ENCODE measurements around the gene C10orf67. TPM values are rescaled to one million over a fixed set of nuclear protein-coding genes. Genes with fewer than 3 reads are reported as not detected.

The C10orf67 gene
- total RNA-seq, 2 experiments from 2014 or later: 0.07 to 0.31 TPM

DNA sequence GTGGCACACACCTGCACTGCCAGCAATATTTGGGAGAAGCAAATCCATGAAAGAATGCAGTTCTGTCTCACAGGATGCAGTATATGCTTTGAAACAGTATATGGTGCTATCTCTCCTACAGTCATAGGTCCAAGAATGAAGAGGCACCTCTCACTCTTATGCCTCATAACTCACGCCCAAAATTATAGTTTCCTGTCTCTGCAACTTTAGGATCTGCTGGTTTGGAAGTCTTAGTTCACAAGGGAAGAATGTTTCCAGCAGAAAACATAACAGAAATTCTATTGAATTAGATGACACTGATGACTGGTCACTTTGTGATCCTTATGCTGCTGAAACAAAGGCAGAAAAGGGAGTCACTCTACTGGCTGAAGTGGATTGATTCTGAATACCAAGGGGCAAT lies 5.7 kb downstream of the C10orf67 start:
- ChIA-PET CTCF (interaction anchor here (1.4 kb wide), 1 partner anchor 103 kb away, joined by 3 read pairs; no protein-coding TSS in a partner anchor), POLR2A (interaction anchor here (1.8 kb wide), 1 partner anchor 102 kb away, joined by 4 read pairs; no protein-coding TSS in a partner anchor)
- no peak overlapping the region for H3K27ac Mint-ChIP-seq
- H3K4me1 Mint-ChIP-seq (ENCODE audit: low read depth): peaks cover 73% of the 10 kb centered on the region
- H3K9me3 Mint-ChIP-seq: no peaks in the 10 kb centered on the region
- no peak for DNase-seq
- no peaks in the 10 kb centered on the region for H3K36me3 Mint-ChIP-seq
- intact Hi-C loops (cut with micrococcal nuclease): loop anchor here (10.0 kb wide), 2 partner anchors 684 to 1126 kb away; no protein-coding TSS in a partner anchor
- no peaks in the 10 kb centered on the region for H3K27me3 Mint-ChIP-seq
- no peak overlapping the region for H3K4me3 Mint-ChIP-seq

DNA sequence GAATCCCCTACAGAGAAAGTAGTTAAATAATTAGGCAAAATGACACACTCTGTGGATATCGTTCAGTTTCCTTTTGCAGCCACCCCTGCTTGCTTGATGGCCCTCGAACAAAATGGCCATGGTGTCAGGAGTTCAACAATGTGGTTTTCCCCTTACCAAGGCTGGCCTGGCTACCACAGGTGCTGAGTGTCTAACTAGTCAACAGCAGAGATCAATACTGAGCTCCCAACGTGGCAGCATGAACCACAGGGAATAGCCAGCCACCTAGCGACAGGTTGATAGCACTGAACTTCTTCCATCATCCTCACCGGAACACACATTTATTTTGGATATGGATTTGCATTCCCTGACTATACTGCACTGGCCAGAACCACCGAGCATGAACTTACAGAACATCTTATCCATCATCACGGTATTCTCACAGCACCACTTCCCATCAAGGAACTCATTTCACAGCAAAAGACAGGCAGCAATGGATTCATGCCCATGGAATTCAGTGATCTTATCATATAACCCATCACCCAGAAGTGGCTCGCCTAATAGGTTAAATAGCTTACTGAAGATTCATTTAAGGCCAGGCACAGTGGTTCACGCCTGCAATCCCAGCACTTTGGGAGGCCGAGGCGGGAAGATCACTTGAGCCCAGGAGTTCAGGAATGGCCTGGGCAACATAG lies 6.3 kb downstream of the C10orf67 start:
- H3K27me3 Mint-ChIP-seq: no peaks in the 10 kb centered on the region
- H3K4me3 Mint-ChIP-seq: no peak overlapping the region
- ChIA-PET CTCF (interaction anchor here (1.4 kb wide), 1 partner anchor 103 kb away, joined by 3 read pairs; no protein-coding TSS in a partner anchor), POLR2A (interaction anchor here (1.8 kb wide), 1 partner anchor 103 kb away, joined by 4 read pairs; no protein-coding TSS in a partner anchor)
- H3K9me3 Mint-ChIP-seq: no peaks in the 10 kb centered on the region
- no peaks in the 10 kb centered on the region for H3K36me3 Mint-ChIP-seq
- DNase-seq: no peak
- no peak overlapping the region for H3K27ac Mint-ChIP-seq
- intact Hi-C loops (cut with micrococcal nuclease): loop anchor here (10.0 kb wide), 2 partner anchors 683 to 1127 kb away; no protein-coding TSS in a partner anchor
- H3K4me1 Mint-ChIP-seq (ENCODE audit: low read depth): peaks cover 73% of the 10 kb centered on the region

DNA sequence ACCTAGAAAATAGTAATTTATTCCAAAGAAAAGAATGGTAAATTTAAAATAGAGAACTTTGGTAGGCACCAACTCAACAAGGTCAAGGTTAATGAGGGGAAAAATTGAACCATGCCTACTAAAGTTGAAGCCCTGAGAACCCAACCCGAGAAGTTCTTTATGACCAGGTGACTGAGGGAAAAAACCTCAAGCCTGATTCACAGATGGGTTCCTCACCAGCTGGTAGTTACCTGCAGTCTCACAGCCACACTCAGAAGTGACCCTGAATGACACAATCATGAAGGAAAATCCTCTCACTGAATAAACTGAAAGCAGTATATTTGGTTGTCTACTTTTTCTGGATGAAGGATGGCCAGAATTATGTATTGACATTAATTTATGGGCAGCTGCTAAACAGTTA lies 7.0 kb downstream of the C10orf67 start:
- CTCF ChIA-PET: interaction anchor here (1.4 kb wide), 1 partner anchor 104 kb away, joined by 3 read pairs; no protein-coding TSS in a partner anchor
- Mint-ChIP-seq H3K4me3 (no peak overlapping the region), H3K27ac (peak overlapping the region; percentile 52)

DNA sequence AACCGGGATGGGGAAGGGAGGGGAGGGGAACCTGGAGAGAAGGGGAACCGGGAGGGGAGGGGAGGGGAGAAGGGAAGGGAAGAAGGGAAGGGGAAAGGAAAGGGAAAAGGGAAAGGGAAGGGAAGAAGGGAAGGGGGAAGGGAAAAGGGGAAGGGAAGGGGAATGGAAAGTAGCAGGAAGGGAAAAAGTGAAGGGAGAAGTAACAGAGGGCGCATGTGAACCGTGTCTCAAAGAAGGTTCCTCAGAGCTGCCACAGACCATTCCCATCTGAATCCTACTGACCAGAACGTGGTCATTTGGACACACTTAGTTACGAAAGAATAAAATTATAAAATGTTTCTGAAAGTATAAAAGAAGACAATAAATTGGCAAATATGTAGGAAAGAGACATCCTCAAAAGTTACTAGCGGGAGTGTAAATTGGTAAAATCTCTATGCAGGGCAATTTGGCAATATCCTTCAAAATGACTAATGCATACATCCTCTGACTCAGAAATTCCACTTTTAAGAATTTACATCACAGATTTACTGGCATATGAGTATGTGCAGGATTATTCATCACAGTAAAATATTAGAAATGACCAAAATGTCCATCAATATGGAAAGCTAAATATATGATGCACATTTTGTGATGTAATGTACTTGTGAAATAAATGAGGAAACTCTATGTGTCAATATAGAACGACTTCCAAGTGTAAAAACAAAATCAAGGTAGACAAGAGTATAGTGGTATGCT lies 12.9 kb downstream of the C10orf67 start:
- no peak for DNase-seq
- POLR2A ChIA-PET: interaction anchor here (1.1 kb wide), 1 partner anchor 14 kb away, joined by 4 read pairs; no protein-coding TSS in a partner anchor
- H3K27me3 Mint-ChIP-seq: no peaks in the 10 kb centered on the region
- peak overlapping the region; percentile 50 for H3K27ac Mint-ChIP-seq
- peaks cover 34% of the 10 kb centered on the region for H3K4me1 Mint-ChIP-seq (ENCODE audit: low read depth)
- H3K4me3 Mint-ChIP-seq: peak overlapping the region; percentile 9
- CTCF ChIA-PET: interaction anchor here (1.0 to 1.4 kb wide), 3 partner anchors 9 to 117 kb away, joined by 3 to 4 read pairs (median 4); no protein-coding TSS in a partner anchor
- H3K9me3 Mint-ChIP-seq: no peaks in the 10 kb centered on the region
- no peaks in the 10 kb centered on the region for H3K36me3 Mint-ChIP-seq
- intact Hi-C loops (cut with micrococcal nuclease): loop anchor here (1.0 to 10.0 kb wide), 3 partner anchors 117 to 1133 kb away; no protein-coding TSS in a partner anchor

More for the DNA sequence above, 7.0 kb downstream of the C10orf67 start:
- POLR2A ChIA-PET: interaction anchor here (1.2 kb wide), 1 partner anchor 27 kb away, joined by 4 read pairs; no protein-coding TSS in a partner anchor
- Mint-ChIP-seq H3K9me3 (no peaks in the 10 kb centered on the region), H3K36me3 (no peaks in the 10 kb centered on the region), H3K4me1 (ENCODE audit: low read depth) (peaks cover 71% of the 10 kb centered on the region), H3K27me3 (no peaks in the 10 kb centered on the region)
- intact Hi-C loops (cut with micrococcal nuclease): loop anchor here (1.0 to 10.0 kb wide), 3 partner anchors 683 to 1127 kb away; no protein-coding TSS in a partner anchor
- peak; percentile 50 for DNase-seq

DNA sequence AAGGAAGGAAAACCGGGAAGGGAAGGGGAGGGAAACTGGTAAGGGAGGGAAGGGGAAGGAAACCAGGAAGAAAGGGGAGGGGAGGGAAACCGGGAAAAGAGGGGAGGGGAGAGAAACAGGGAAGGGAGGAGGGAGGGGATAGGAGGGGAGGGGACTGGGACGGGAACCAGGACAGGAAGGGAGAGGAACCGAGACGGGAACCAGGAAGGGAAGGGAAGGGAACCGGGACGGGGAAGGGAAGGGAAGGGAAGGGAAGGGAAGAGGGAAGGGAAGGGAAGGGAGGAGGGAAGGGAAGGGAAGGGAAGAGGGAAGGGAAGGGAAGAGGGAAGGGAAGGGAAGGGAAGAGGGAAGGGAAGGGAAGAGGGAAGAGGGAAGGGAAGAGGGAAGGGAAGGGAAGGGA lies 13.6 kb downstream of the C10orf67 start:
- no peak overlapping the region for H3K27ac Mint-ChIP-seq
- DNase-seq: no peak
- no peak overlapping the region for H3K4me3 Mint-ChIP-seq
- H3K36me3 Mint-ChIP-seq: no peaks in the 10 kb centered on the region
- H3K27me3 Mint-ChIP-seq: peaks cover 2% of the 10 kb centered on the region
- no peaks in the 10 kb centered on the region for H3K9me3 Mint-ChIP-seq
- peaks cover 31% of the 10 kb centered on the region for H3K4me1 Mint-ChIP-seq (ENCODE audit: low read depth)
- ChIA-PET CTCF (interaction anchor here (1.0 to 2.6 kb wide), 2 partner anchors 13 to 16 kb away, joined by 4 to 8 read pairs; no protein-coding TSS in a partner anchor), POLR2A (no interaction called here)
- intact Hi-C loops (cut with micrococcal nuclease): loop anchor here (10.0 kb wide), 2 partner anchors 676 to 1134 kb away; no protein-coding TSS in a partner anchor

DNA sequence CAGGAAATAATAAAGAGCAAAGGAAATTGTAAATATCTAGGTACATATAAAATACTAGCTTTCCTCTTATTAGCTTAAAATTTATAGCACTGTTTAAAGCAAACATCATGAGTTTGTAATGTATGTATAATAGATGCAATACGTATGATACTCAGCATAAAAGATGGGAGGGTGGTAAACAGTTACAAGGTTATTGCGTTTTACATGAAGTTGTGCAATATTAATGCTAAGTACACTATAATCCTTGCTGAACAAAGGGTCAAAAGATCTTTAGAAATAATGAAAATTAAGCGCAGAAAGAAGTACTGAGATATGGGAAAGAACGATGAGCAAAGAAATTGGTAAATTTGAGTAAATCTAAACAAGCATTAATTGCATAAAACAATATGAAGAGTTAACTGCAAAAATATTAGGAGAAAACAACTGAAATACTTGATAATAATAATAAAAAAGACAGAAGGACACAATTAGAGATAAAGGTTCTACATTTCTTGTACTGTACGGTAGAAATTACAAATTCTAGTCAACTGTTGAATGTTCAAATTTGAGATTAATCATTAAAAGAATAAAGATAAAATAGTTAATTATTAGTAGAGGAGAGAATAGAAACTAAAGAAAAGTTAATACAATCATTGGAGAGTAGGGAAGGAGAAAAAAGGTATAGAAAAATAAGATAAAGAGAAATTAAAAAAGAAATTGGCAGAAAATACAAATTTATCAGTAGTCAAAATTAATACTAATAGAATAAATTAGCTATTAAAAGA lies 17.9 kb downstream of the C10orf67 start:
- Mint-ChIP-seq H3K27me3 (peaks cover 2% of the 10 kb centered on the region), H3K27ac (no peak overlapping the region), H3K4me3 (no peak overlapping the region), H3K9me3 (no peaks in the 10 kb centered on the region), H3K4me1 (ENCODE audit: low read depth) (peaks cover 10% of the 10 kb centered on the region), H3K36me3 (no peaks in the 10 kb centered on the region)
- CTCF ChIA-PET: interaction anchor here (1.2 to 1.3 kb wide), 2 partner anchors 11 to 14 kb away, joined by 5 to 6 read pairs; no protein-coding TSS in a partner anchor
- DNase-seq: no peak
- intact Hi-C loops (cut with micrococcal nuclease): no loop called here
- POLR2A ChIA-PET: no interaction called here

DNA sequence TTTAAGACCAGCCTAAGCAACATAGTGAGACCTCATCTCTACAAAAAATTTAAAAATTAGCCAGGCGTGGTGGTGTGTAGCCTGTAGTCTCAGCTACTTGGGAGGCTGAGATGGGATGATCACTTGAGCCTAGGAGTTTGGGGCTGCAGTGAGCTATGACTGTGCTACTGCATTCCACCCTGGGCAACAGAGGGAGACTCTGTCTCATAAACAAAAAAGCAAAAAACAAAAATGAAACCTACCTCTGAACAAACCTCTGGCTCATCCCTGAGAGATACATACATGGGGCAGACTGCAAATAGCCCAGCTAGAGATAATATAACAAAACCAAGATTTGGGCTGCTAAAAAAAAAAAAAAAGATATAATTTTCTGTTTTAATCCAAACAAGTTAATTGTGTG lies 19.5 kb downstream of the C10orf67 start:
- no peaks in the 10 kb centered on the region for H3K9me3 Mint-ChIP-seq
- intact Hi-C loops (cut with micrococcal nuclease): no loop called here
- POLR2A ChIA-PET: interaction anchor here (0.6 kb wide), 1 partner anchor 124 kb away, joined by 3 read pairs; no protein-coding TSS in a partner anchor
- H3K4me3 Mint-ChIP-seq: no peak overlapping the region
- peaks cover 2% of the 10 kb centered on the region for H3K27me3 Mint-ChIP-seq
- CTCF ChIA-PET: interaction anchor here (1.0 to 1.3 kb wide), 4 partner anchors 10 to 205 kb away, joined by 3 to 5 read pairs (median 4); no protein-coding TSS in a partner anchor
- H3K36me3 Mint-ChIP-seq: no peaks in the 10 kb centered on the region
- DNase-seq: no peak
- peaks cover 5% of the 10 kb centered on the region for H3K4me1 Mint-ChIP-seq (ENCODE audit: low read depth)
- H3K27ac Mint-ChIP-seq: no peak overlapping the region

DNA sequence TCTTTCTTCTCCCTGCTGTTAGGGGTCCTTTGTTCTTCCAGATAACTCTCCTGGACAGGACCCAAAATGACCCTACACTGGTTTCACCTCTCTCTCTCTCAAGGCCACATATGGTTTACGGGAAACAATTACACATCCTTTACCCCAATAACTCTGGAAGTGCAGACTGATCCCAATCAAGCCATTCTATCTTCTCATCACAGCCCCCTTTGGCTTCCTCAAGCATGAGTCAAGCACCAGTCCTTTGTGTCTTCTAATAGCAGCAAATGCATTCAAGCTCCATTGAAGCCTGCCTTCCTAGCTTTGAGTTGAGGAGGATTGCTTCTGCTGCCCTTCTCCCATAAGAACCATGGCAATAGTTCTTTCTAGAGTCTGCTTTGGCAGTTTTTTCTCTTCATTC lies 20.2 kb downstream of the C10orf67 start:
- H3K36me3 Mint-ChIP-seq: no peaks in the 10 kb centered on the region
- no peak overlapping the region for H3K4me3 Mint-ChIP-seq
- peaks cover 2% of the 10 kb centered on the region for H3K27me3 Mint-ChIP-seq
- no peak for DNase-seq
- no peak overlapping the region for H3K27ac Mint-ChIP-seq
- intact Hi-C loops (cut with micrococcal nuclease): no loop called here
- no peaks in the 10 kb centered on the region for H3K9me3 Mint-ChIP-seq
- ChIA-PET POLR2A (interaction anchor here (0.6 kb wide), 1 partner anchor 124 kb away, joined by 3 read pairs; no protein-coding TSS in a partner anchor), CTCF (interaction anchor here (0.5 to 2.3 kb wide), 3 partner anchors 9 to 234 kb away, joined by 3 to 10 read pairs (median 3); no protein-coding TSS in a partner anchor)
- H3K4me1 Mint-ChIP-seq (ENCODE audit: low read depth): peaks cover 5% of the 10 kb centered on the region

DNA sequence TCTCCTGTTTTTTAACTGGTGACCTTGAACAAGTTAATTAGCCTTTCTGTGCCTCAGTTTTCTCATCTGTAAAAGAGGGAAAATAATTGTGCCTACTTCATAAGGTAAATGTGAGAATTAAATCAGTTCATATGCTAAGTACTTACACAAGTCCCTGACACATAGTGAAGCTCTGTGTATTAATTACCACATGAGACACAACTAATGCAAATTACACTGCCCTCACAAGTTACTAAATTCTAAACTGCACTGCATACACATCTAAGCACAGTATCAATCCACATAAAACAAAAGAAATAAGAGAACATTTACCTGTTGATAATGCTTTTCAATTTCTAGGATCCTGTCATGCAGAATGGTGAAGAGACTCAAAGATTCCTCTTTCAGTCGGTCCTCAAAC lies 22.5 kb downstream of the C10orf67 start:
- POLR2A ChIA-PET: no interaction called here
- no peak for DNase-seq
- intact Hi-C loops (cut with micrococcal nuclease): no loop called here
- H3K27ac Mint-ChIP-seq: no peak overlapping the region
- no peaks in the 10 kb centered on the region for H3K36me3 Mint-ChIP-seq
- no peaks in the 10 kb centered on the region for H3K9me3 Mint-ChIP-seq
- peaks cover 2% of the 10 kb centered on the region for H3K27me3 Mint-ChIP-seq
- peaks cover 5% of the 10 kb centered on the region for H3K4me1 Mint-ChIP-seq (ENCODE audit: low read depth)
- no peak overlapping the region for H3K4me3 Mint-ChIP-seq
- CTCF ChIA-PET: no interaction called here

DNA sequence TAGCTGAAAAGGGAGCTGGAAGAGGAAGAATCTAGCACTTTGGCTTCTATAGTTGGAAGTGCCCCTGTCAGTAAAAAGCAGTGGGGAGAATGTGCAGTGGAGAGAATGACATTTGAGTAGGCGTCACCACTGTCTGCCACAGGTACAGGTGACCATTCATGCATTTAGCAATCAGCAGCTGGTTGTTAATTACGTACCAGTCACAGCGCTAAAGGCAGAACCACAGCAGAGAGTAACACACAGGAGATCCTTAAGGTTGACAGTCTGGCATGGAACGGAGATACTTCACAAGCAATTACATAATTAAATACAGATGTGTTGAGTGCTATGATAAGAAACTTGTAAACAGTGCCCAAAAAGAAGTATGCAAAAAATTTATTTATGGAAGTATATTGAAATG lies 24.8 kb downstream of the C10orf67 start:
- intact Hi-C loops (cut with micrococcal nuclease): no loop called here
- POLR2A ChIA-PET: no interaction called here
- H3K4me3 Mint-ChIP-seq: no peak overlapping the region
- DNase-seq: no peak
- peaks cover 5% of the 10 kb centered on the region for H3K4me1 Mint-ChIP-seq (ENCODE audit: low read depth)
- H3K27me3 Mint-ChIP-seq: no peaks in the 10 kb centered on the region
- no peaks in the 10 kb centered on the region for H3K36me3 Mint-ChIP-seq
- CTCF ChIA-PET: interaction anchor here (1.8 kb wide), 1 partner anchor 210 kb away, joined by 6 read pairs; no protein-coding TSS in a partner anchor
- H3K9me3 Mint-ChIP-seq: peaks cover 5% of the 10 kb centered on the region
- H3K27ac Mint-ChIP-seq: no peak overlapping the region

DNA sequence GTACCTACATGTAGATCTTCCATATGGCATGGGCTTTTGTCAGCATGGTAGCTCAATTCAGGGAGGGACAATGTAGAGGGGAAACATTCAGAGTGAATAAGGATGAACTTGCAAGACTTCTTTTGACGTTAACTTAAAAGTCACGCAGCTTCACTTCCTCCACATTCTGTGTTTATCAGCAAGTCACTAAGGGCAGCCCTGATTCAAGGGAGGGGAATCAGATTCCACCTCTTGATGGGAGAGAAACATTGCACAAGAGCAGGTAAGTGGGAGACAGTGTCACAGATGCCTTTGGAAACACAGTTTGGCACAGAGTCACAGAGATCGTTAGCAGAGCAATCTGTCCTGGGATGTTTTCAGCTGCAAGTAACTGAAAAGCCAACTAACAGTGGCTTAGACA lies 26.2 kb downstream of the C10orf67 start:
- H3K27me3 Mint-ChIP-seq: no peaks in the 10 kb centered on the region
- no peaks in the 10 kb centered on the region for H3K36me3 Mint-ChIP-seq
- intact Hi-C loops (cut with micrococcal nuclease): no loop called here
- H3K4me1 Mint-ChIP-seq (ENCODE audit: low read depth): peaks cover 5% of the 10 kb centered on the region
- no peak overlapping the region for H3K27ac Mint-ChIP-seq
- H3K4me3 Mint-ChIP-seq: no peak overlapping the region
- CTCF ChIA-PET: interaction anchor here (1.3 to 5.1 kb wide), 4 partner anchors 12 to 384 kb away, joined by 3 to 149 read pairs (median 4); no protein-coding TSS in a partner anchor
- DNase-seq: no peak
- H3K9me3 Mint-ChIP-seq: peaks cover 5% of the 10 kb centered on the region
- POLR2A ChIA-PET: no interaction called here

Measured in activated CD4-positive, alpha-beta memory T cell treated with anti-CD3 and anti-CD28 coated beads for 36 hours (primary cell).